K562 (cell line): Measurements from ENCODE around the gene BROX. TPM values are rescaled to one million over a fixed set of nuclear protein-coding genes. Genes with fewer than 3 reads are reported as not detected.

Experiments
- ELF1 ChIP-seq: fragments of 200-800 bp; sonication (Bioruptor generic); IDR thresholded peaks from 2 replicates; pipeline ENCODE4 v1.6.1; 2016; ENCODE audit warnings: missing genetic modification characterization, missing compliant biosample characterization
- ELF2 ChIP-seq: fragments of 250-450 bp; sonication (Bioruptor Pico); IDR thresholded peaks from 2 replicates; pipeline ENCODE4 v1.5.0; 2021; ENCODE audit warnings: mild to moderate bottlenecking
- EP400 ChIP-seq: fragments of 450-650 bp; IDR thresholded peaks from 2 replicates; pipeline ENCODE4 v1.6.1; 2017; ENCODE audit warnings: antibody characterized with exemption, mild to moderate bottlenecking, moderate library complexity
- FOXK1 ChIP-seq: sonication (generic); formaldehyde crosslinking; IDR thresholded peaks from 2 replicates; pipeline ENCODE4 v1.8.0; 2022; ENCODE audit warnings: missing genetic modification reagents, mild to moderate bottlenecking, borderline replicate concordance
- GTF2E2 ChIP-seq: fragments of 200-800 bp; sonication (Bioruptor generic); IDR thresholded peaks from 2 replicates; pipeline ENCODE4 v1.6.1; 2016; ENCODE audit warnings: missing genetic modification characterization, missing compliant biosample characterization
- HNRNPL ChIP-seq: fragments of 200-400 bp; formaldehyde crosslinking; IDR thresholded peaks from 2 replicates; pipeline ENCODE4 v1.6.1; 2017; ENCODE audit warnings: low read depth, mild to moderate bottlenecking, low read length
- POLR2H ChIP-seq: IDR thresholded peaks from 2 replicates; pipeline ENCODE4 v1.6.1; 2016; ENCODE audit warnings: missing genetic modification characterization, low read depth, mild to moderate bottlenecking, control low read depth, missing compliant biosample characterization, moderate library complexity
- RBFOX2 ChIP-seq: fragments of 200-400 bp; formaldehyde crosslinking; IDR thresholded peaks from 2 replicates; pipeline ENCODE4 v1.6.1; 2017; ENCODE audit warnings: low read depth, mild to moderate bottlenecking, low read length, moderate library complexity
- SOX6 ChIP-seq: fragments of 450-650 bp; IDR thresholded peaks from 2 replicates; pipeline ENCODE4 v1.6.1; 2014; ENCODE audit warnings: mild to moderate bottlenecking
- TAF1 ChIP-seq: IDR thresholded peaks from 2 replicates; pipeline ENCODE4 v1.6.1; 2011; ENCODE audit warnings: mild to moderate bottlenecking, low read length, moderate library complexity; ENCODE audit not compliant: insufficient read depth, control insufficient read depth, severe bottlenecking; ENCODE audit errors: extremely low read depth
- TBL1XR1 ChIP-seq, 2 experiments: IDR thresholded peaks; 2 replicates each; pipeline ENCODE4 v1.6.1; 2012; ENCODE audit warnings: improper control_type of control experiment in 2 of 2, low read length in 2 of 2, mild to moderate bottlenecking in 1 of 2
- ZFX ChIP-seq: sonication (generic); formaldehyde crosslinking; IDR thresholded peaks from 2 replicates; pipeline ENCODE4 v1.8.0; 2022; ENCODE audit warnings: mild to moderate bottlenecking, missing genetic modification reagents, moderate library complexity
- ZNF143 ChIP-seq: sonication (generic); formaldehyde crosslinking; IDR thresholded peaks from 2 replicates; pipeline ENCODE4 v1.9.0; 2022; ENCODE audit warnings: mild to moderate bottlenecking, missing genetic modification reagents
- ZNF175 ChIP-seq: fragments of 200-800 bp; sonication (Bioruptor generic); IDR thresholded peaks from 2 replicates; pipeline ENCODE4 v1.6.1; 2016; ENCODE audit warnings: low read depth, mild to moderate bottlenecking, missing genetic modification characterization, missing compliant biosample characterization
- ZNF586 ChIP-seq: fragments of 450-650 bp; formaldehyde crosslinking; conservative IDR thresholded peaks from 2 replicates; pipeline ENCODE4 v1.4.0; 2020; ENCODE audit warnings: mild to moderate bottlenecking, moderate library complexity
- ZNF766 ChIP-seq: fragments of 200-800 bp; sonication (Bioruptor generic); conservative IDR thresholded peaks from 2 replicates; pipeline ENCODE4 v1.6.1; 2016; ENCODE audit warnings: missing genetic modification characterization, missing compliant biosample characterization
- polyA plus RNA-seq, 8 experiments: library from polyadenylated mRNA; depleted of rRNA in 4 of 8; stranded (reverse) in 5 of 8; unstranded in 3 of 8; fragments of >200 nt; fragmentation: Nextera tagmentation in 2 of 8; fragmentation: Illumina TruSeq in 1 of 8; extraction: Ambion mirVana in 2 of 8; extraction: Trizol in 1 of 8; gene quantifications; 2 replicates each; pipeline versions ENCODE4 v1.2.1 to v1.2.3, GENCODE V29; 2011 to 2014; ENCODE audit warnings: inconsistent platforms in 1 of 8, missing spikeins in 1 of 8
- total RNA-seq, 7 experiments: library from RNA; depleted of rRNA in 6 of 7; stranded (reverse); fragments of >200 nt in 6 of 7; fragmentation: Illumina TruSeq in 2 of 7; extraction: Trizol in 2 of 7; gene quantifications; 2 replicates each; pipeline versions ENCODE4 v1.2.1 to v1.2.3, GENCODE V29; 2011 to 2021; ENCODE audit warnings: low replicate concordance in 1 of 7
- TF ChIP-seq, protein P1 (sequence below): fragments of 450-650 bp; formaldehyde crosslinking; IDR thresholded peaks from 2 replicates; pipeline ENCODE4 v1.4.0; 2022; ENCODE audit warnings: mild to moderate bottlenecking, moderate library complexity
- TF ChIP-seq, protein P2 (sequence below): sonication (generic); formaldehyde crosslinking; IDR thresholded peaks from 2 replicates; pipeline ENCODE4 v1.8.1; 2023; ENCODE audit warnings: mild to moderate bottlenecking, missing genetic modification reagents
- TF ChIP-seq, protein P3 (sequence below): fragments of 250-450 bp; sonication (Bioruptor Pico); IDR thresholded peaks from 2 replicates; pipeline ENCODE4 v1.4.0; 2020; ENCODE audit warnings: mild to moderate bottlenecking
- TF ChIP-seq, protein P4 (sequence below): fragments of 200-800 bp; sonication (Bioruptor generic); IDR thresholded peaks from 2 replicates; pipeline ENCODE4 v1.6.1; 2017; ENCODE audit warnings: missing genetic modification characterization, missing compliant biosample characterization

Gene BROX
- total and polyA plus RNA-seq, 9 of the 15 experiments (the other 6 are each of a cell fraction or from before 2014, with no cell fraction given): 9.4 to 153 (median 45.1) TPM

DNA sequence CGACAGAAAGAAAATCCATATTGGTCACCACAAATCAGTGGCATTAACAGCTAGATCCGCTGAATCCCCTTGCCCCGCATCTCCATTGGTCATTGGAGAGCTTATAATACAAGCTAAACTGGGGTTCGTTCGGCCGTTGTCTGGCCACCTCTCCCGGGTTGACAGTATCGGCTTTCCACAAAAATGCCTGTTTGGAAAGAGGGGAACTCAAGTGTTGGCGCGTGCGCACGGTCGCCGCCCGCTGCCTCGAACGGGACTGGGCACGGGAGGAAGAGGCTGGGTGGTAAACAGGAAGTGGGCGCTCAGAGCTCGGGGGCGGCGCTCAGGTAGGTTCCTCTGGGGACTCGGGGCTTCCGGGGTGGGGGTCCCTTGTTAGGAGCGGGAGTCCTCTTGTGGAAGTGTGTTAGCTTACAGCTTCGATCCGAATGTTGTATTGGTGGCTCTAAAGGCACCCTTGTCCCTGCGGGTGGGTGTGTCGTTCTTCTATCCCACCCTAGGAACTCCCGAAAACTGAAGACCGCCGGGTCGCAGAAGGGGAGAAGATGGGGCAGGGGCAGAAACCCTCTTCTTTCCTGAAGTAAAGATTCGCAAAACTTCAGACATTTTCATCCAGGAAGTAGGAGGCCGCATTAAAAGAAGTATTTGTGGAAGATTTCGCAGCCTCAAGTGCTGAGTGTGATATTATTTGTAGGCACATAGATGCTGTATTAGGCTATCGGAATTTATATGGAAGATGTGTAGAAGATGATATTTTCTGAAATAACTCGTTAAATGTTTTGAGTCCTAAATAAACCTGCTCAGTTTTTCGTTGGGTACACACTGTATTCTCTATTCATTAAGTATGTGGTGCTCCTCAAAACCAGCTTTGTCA, 962 bp downstream of the BROX start (continued):
- TF ChIP-seq, protein P1, sequence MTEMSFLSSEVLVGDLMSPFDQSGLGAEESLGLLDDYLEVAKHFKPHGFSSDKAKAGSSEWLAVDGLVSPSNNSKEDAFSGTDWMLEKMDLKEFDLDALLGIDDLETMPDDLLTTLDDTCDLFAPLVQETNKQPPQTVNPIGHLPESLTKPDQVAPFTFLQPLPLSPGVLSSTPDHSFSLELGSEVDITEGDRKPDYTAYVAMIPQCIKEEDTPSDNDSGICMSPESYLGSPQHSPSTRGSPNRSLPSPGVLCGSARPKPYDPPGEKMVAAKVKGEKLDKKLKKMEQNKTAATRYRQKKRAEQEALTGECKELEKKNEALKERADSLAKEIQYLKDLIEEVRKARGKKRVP (CRISPR knock-in tag): 0 out of 2 replicates have a peak, but pooled peaks have one; percentile 13
- TF ChIP-seq GTF2E2 (tag): peak; percentile 78; the same call in 1 of the 2 replicates
- TF ChIP-seq TAF1: peak; percentile 95
- TF ChIP-seq ELF1 (tag): peak; percentile 68
- no peak for TF ChIP-seq ZNF766 (CRISPR knock-in tag)
- TF ChIP-seq, protein P2, sequence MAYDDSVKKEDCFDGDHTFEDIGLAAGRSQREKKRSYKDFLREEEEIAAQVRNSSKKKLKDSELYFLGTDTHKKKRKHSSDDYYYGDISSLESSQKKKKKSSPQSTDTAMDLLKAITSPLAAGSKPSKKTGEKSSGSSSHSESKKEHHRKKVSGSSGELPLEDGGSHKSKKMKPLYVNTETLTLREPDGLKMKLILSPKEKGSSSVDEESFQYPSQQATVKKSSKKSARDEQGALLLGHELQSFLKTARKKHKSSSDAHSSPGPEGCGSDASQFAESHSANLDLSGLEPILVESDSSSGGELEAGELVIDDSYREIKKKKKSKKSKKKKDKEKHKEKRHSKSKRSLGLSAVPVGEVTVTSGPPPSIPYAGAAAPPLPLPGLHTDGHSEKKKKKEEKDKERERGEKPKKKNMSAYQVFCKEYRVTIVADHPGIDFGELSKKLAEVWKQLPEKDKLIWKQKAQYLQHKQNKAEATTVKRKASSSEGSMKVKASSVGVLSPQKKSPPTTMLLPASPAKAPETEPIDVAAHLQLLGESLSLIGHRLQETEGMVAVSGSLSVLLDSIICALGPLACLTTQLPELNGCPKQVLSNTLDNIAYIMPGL: no peak
- peak; percentile 23; the same call in 1 of the 2 replicates for TF ChIP-seq SOX6
- peak; percentile 21 for TF ChIP-seq ZFX (CRISPR knock-in tag)
- no peak for TF ChIP-seq ZNF586 (CRISPR knock-in tag)
- peak; percentile 84 for TF ChIP-seq ELF2 (CRISPR knock-in tag)
- no peak for TF ChIP-seq ZNF175 (CRISPR knock-in tag)
- peak; percentile 49; the same call in 1 of the 2 replicates for TF ChIP-seq HNRNPL
- TF ChIP-seq, protein P3, sequence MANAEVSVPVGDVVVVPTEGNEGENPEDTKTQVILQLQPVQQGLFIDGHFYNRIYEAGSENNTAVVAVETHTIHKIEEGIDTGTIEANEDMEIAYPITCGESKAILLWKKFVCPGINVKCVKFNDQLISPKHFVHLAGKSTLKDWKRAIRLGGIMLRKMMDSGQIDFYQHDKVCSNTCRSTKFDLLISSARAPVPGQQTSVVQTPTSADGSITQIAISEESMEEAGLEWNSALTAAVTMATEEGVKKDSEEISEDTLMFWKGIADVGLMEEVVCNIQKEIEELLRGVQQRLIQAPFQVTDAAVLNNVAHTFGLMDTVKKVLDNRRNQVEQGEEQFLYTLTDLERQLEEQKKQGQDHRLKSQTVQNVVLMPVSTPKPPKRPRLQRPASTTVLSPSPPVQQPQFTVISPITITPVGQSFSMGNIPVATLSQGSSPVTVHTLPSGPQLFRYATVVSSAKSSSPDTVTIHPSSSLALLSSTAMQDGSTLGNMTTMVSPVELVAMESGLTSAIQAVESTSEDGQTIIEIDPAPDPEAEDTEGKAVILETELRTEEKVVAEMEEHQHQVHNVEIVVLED (CRISPR knock-in tag): peak; percentile 26; the same call in 1 of the 2 replicates
- no peak for TF ChIP-seq ZNF143 (CRISPR knock-in tag)
- TF ChIP-seq POLR2H (tag): 0 out of 2 replicates have a peak, but pooled peaks have one; percentile 12
- TF ChIP-seq RBFOX2: peak; percentile 81
- TF ChIP-seq EP400: peak; percentile 69
- TF ChIP-seq TBL1XR1 (IDR thresholded peaks at IDR 0.05; ENCODE audit: low read length in 2 of 2): peak in 1 of 2 experiments; percentile 66; a peak in 3 of 4 replicates
- TF ChIP-seq, protein P4, sequence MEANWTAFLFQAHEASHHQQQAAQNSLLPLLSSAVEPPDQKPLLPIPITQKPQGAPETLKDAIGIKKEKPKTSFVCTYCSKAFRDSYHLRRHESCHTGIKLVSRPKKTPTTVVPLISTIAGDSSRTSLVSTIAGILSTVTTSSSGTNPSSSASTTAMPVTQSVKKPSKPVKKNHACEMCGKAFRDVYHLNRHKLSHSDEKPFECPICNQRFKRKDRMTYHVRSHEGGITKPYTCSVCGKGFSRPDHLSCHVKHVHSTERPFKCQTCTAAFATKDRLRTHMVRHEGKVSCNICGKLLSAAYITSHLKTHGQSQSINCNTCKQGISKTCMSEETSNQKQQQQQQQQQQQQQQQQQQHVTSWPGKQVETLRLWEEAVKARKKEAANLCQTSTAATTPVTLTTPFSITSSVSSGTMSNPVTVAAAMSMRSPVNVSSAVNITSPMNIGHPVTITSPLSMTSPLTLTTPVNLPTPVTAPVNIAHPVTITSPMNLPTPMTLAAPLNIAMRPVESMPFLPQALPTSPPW (CRISPR knock-in tag): peak; percentile 33; the same call in 1 of the 2 replicates
- TF ChIP-seq FOXK1 (CRISPR knock-in tag): peak; percentile 99
